GM18502 (cell line): Measurements from ENCODE around the gene ASCC2.
"Not testable (repeated sequence)": the region's sequence is repeated elsewhere in the genome, so short reads cannot be mapped to it uniquely, and the experiment has no call there.

Experiments
- ATAC-seq: cut with Tn5 transposase; IDR thresholded peaks from one replicate; pipeline ENCODE4 v1.9.1; 2021; ENCODE audit warnings: mild to moderate bottlenecking; ENCODE audit not compliant: unreplicated experiment, poor library complexity

Gene ASCC2

GRCh38 chr22:29860006-29860766, 22.1 kb upstream of the ASCC2 start:
- no peak for ATAC-seq

- not testable (repeated sequence) for ATAC-seq
Observed at GRCh38 chr22:29859030-29859429, 21.0 kb upstream of the ASCC2 start.

DNA sequence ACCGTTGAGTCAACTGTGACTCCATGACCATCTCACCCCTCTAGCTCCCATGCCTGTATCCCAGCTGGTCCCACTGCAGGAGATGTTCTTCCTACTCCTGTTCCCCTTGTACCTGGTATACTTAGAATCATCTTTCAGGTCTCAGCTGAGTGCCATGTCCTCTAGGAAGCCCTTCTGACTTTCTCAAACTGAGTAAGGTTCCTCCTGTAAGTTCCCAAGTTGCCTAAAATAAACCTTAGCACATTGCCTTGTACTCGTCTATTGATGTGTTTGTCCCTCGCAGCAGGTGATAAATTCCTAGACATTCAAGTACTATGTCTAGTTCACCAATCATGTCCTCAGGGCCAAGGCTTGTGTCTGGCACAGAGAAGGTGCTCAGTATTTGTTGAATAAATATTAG, 18.4 kb upstream of the ASCC2 start:
- no peak for ATAC-seq

DNA sequence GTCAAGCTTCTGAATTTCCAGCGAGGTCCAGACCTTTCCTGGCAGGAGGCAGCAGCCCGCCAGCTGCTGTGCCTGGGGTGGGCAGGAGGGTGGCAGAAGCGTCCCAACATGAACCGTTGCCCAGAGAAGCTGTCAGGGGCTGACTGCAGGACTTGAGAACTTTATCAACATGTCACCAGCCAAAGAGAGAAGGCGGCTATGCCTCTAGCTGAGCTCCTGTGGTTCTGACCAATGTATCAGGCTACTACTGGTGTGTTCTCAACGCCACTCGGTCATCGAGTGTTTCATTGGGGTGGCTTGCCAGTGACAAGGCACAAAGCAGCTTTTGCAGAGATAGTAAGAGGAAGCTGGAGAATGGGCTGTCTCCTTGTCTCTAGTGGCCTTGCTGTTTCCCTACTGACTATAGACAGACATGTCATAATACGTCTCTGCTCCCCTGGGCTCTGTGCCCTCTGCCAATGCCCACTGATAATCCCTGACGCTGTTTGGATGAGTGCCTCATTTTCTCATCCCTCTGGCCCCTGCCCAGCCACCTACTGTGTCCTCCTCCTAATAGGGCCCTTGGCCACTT, 17.6 kb upstream of the ASCC2 start:
- ATAC-seq, result no peak

DNA sequence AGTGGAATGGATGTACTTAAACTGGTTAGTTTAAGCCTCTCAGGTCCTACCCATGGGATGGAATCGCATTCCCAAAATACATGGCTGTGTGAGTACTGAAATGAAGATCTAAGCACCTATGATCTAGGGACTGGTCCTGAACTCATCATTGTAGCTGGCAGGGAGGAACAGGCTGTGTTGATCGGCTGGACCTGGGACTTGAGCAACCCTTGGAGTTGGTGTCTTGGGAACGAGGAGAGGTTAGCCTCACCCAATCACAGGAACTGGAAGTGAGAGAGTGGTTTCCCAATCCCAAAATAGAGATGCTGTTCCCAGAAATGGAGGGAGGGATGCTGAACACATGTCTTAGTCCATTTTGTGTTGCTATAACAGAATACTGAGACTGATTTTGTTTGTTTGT, 16.4 kb upstream of the ASCC2 start:
- no peak for ATAC-seq

GRCh38 chr22:29848111-29848510, 10.0 kb upstream of the ASCC2 start:
- no peak for ATAC-seq

DNA sequence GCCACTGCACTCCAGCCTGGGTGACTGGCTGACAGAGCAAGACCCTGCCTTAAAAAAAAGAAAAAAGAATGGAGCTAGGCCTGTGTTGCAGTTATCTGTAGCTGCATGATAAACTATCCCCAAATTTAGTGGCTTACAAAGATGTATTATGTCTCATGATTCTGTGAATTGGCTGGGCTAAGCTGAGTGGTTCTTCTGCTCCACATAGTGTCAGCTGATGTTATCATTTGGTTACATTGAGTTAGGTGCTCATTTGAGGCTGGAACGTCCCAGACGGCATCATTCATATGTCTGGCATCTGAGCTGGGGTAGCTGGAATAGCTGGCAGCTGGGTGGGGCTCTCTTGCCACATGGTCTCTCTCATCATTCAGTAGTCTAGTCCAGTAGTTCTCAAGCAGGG, 8.2 kb upstream of the ASCC2 start:
- ATAC-seq, result no peak

- no peak for ATAC-seq
Observed at GRCh38 chr22:29842740-29843139, 4.7 kb upstream of the ASCC2 start.

GRCh38 chr22:29842172-29842571, 4.1 kb upstream of the ASCC2 start:
- no peak for ATAC-seq

GRCh38 chr22:29840498-29840897, 2.4 kb upstream of the ASCC2 start:
- no peak for ATAC-seq

- no peak for ATAC-seq
Observed at GRCh38 chr22:29839039-29839438, 965 bp upstream of the ASCC2 start.

DNA sequence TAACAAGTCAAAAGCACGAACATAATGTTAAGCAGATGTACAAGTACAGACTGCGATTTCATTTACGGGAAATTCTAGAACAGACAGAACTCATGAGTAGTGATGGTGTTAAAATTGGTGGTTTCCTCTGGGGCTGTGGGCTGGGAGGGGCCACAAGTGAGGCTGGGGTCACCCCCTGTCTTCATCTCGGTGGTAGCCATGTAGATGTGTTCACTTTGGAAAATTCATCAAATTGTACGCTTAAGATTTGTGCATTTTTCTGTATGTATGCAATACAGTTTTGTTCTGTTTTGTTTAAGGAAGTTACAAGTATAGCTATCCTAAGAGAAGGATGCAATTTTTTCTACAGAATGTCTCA, 504 bp upstream of the ASCC2 start:
- ATAC-seq, result no peak

DNA sequence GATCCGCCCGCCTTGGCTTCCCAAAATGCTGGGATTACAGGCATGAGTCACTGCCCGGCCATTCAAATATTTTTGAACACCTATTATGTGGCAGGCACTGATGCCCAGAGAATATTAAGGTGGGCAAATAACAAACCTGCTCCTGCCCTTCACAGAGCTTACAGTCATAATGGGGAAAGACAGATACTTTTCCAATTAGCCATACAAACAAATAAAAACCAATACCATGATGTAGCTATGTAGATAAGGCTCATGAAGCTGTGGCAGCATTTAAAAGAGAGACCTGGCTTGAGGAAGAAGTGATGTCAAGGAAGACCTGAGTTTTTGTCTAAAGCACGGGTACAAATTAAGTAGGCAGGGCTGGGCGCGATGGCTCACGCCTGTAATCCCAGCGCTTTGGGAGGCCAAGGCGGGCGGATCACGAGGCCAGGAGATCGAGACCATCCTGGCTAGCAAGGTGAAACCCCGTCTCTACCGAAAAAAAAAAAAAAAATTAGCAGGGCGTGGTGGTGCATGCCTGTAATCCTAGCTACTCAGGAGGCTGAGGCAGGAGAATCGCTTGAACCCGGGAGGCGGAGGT, 1.2 kb downstream of the ASCC2 start:
- ATAC-seq, result not testable (repeated sequence)

DNA sequence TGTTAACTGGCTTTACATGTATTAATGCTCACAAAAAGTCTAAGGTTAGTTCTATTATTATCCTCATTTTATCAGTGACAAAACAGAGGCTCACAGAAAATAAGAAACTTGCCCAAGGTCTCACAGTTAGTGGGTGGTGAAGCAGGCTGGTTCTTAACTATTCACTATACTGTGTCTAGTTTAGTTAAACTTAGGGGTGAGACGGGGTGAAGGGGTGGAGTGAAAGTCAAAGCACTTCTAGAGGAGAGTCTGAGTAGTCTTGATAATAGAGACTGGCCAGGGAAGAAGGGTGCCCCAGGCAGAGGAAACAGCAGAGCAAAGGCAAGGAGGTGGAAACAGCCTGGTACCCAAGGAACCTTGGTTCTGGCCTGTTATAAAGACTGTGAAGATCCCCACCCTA, 4.0 kb downstream of the ASCC2 start:
- no peak for ATAC-seq

- ATAC-seq, result no peak
Observed at GRCh38 chr22:29833392-29833965, 4.6 kb downstream of the ASCC2 start.

GRCh38 chr22:29831958-29832357, 6.1 kb downstream of the ASCC2 start:
- no peak for ATAC-seq

GRCh38 chr22:29831186-29831921, 6.7 kb downstream of the ASCC2 start:
- ATAC-seq, result no peak

- ATAC-seq, result no peak
Observed at GRCh38 chr22:29830585-29830984, 7.5 kb downstream of the ASCC2 start.

- not testable (repeated sequence) for ATAC-seq
Observed at GRCh38 chr22:29827726-29828125, 10.3 kb downstream of the ASCC2 start.

GRCh38 chr22:29827091-29827490, 11.0 kb downstream of the ASCC2 start:
- no peak for ATAC-seq

DNA sequence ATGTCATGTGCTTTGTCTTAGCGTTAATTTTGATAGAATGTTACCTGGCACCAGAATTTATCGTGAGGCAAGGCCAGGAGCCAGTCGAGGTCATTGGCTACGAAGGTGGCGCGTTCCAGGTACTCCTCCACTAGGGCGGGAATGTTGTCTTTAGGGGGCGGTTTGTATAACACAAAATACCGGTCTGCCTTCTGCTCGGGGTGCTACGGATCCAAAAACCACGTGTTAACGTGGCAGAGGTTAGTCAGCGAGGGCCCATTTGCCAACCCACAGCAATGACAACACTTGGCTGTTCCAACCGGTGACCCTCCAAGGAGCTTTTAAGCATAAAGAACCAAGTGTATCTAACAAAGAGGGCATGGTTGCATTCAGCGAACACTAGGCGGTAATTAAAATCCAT, 12.5 kb downstream of the ASCC2 start:
- ATAC-seq, result no peak
